ENCODE measurements around the gene MACROH2A2. TPM values are rescaled to one million over a fixed set of nuclear protein-coding genes. Genes with fewer than 3 reads are reported as not detected.

Gene MACROH2A2
- total and polyA plus RNA-seq, 2 experiments from 2014 or later, result 11.6 to 16.2 TPM

- no peak for TF ChIP-seq ZNF462 (CRISPR knock-in tag; IDR thresholded peaks at IDR 0.05)
- TF ChIP-seq REST (IDR thresholded peaks at IDR 0.05; ENCODE audit: unreplicated experiment), result no peak
Observed at GRCh38 chr10:70125918-70126552, 73.4 kb downstream of the MACROH2A2 start (continued).

GRCh38 chr10:70126700-70127395 lies 74.2 kb downstream of the MACROH2A2 start:
- ATAC-seq (no peak), DNase-seq (ENCODE audit: low spot score) (no peak)
- H3K4me3 ChIP-seq, result no peak overlapping the region
- Mint-ChIP-seq H3K36me3 (ENCODE audit: low read depth) (peaks cover 3% of the 10 kb centered on the region; the same call in 1 of the 3 replicates), H3K27me3 (ENCODE audit: insufficient read depth, low read depth, poor library complexity) (peaks cover 1% of the 10 kb centered on the region), H3K4me1 (no peaks in the 10 kb centered on the region), H3K27ac (no peak overlapping the region), H3K4me3 (no peak overlapping the region), H3K9me3 (peaks cover 3% of the 10 kb centered on the region; the same call in 1 of the 3 replicates)
- no peaks in the 10 kb centered on the region for H3F3A ChIP-seq (replicated peaks; ENCODE audit: low read depth)
- peaks cover 10% of the 10 kb centered on the region; the same call in 1 of the 2 replicates for H3K27me3 ChIP-seq (ENCODE audit: insufficient read depth)
- no peaks in the 10 kb centered on the region; the same call in 1 of the 2 replicates for H4K20me1 ChIP-seq (replicated peaks; ENCODE audit: insufficient read depth)
- no peaks in the 10 kb centered on the region for H3K4me1 ChIP-seq (ENCODE audit: insufficient read depth)
- no peaks in the 10 kb centered on the region for H3K36me3 ChIP-seq (ENCODE audit: insufficient read depth)
- H3K79me2 ChIP-seq (replicated peaks; ENCODE audit: insufficient read depth), result no peaks in the 10 kb centered on the region
- no peak overlapping the region for H3K4me2 ChIP-seq
- no peak overlapping the region for H3K27ac ChIP-seq (ENCODE audit: low read depth)
- H2AFZ ChIP-seq, result no peak overlapping the region
- no peaks in the 10 kb centered on the region for H3K9me2 ChIP-seq (ENCODE audit: insufficient read depth)
- TF ChIP-seq EZH2phosphoT487 (IDR thresholded peaks at IDR 0.05; ENCODE audit: unreplicated experiment), result no peak
- no peak for TF ChIP-seq ZNF462 (CRISPR knock-in tag; IDR thresholded peaks at IDR 0.05)

Data from GM23338 (cell line).